ENCODE measurements around the gene PEX11G. TPM values are rescaled to one million over a fixed set of nuclear protein-coding genes. Genes with fewer than 3 reads are reported as not detected.

The PEX11G gene
- total RNA-seq, 1 experiment from 2014 or later, result 2.8 TPM

GRCh38 chr19:7522072-7522922, 33.5 kb upstream of the PEX11G start, which contains the start of gene MCOLN1:
Gene MCOLN1, plus strand, starts transcription at chr19:7522624. Its CDS starts 127 bp downstream, at chr19:7522751.
- Histone ChIP-seq H3K23me2 (ENCODE audit: insufficient read length, low read depth, low read length, poor library complexity, severe bottlenecking) (peaks cover 13% of the 10 kb centered on the region), H3K4me2 (ENCODE audit: insufficient read depth, insufficient read length, low read length) (peak within 1 kb of the TSS; percentile 79), H3K56ac (ENCODE audit: insufficient read length, low read depth, low read length) (no peak within 1 kb of the TSS), H3K27me3 (ENCODE audit: insufficient read depth, low read length) (no peaks in the 10 kb centered on the region), H2AK5ac (ENCODE audit: insufficient read length, low read length) (no peak within 1 kb of the TSS), H4K5ac (ENCODE audit: insufficient read length, low read depth, low read length) (no peak within 1 kb of the TSS), H3K9ac (ENCODE audit: extremely low read depth, insufficient read length, low read length) (peak within 1 kb of the TSS; percentile 48), H3K79me1 (ENCODE audit: insufficient read depth, low read depth, low read length, poor library complexity, severe bottlenecking) (no peaks in the 10 kb centered on the region), H3K14ac (ENCODE audit: insufficient read depth, low read length) (no peak within 1 kb of the TSS; the same call in 1 of the 2 replicates), H3T11ph (ENCODE audit: low read length) (no peak within 1 kb of the TSS), H2AFZ (ENCODE audit: low read length) (no peak within 1 kb of the TSS), H3K23ac (ENCODE audit: insufficient read length, low read depth, low read length) (no peak within 1 kb of the TSS), H3K9me3 (ENCODE audit: control insufficient read depth, low read depth, low read length) (no peaks in the 10 kb centered on the region), H2BK120ac (ENCODE audit: low read depth, low read length, poor library complexity, severe bottlenecking) (no peak within 1 kb of the TSS), H4K8ac (replicated peaks; ENCODE audit: insufficient read length, low read depth, low read length) (no peak within 1 kb of the TSS), H2BK20ac (ENCODE audit: low read depth, low read length, poor library complexity, severe bottlenecking) (no peak within 1 kb of the TSS), H2BK5ac (ENCODE audit: insufficient read length, low read length) (no peak within 1 kb of the TSS), H3K27ac (ENCODE audit: insufficient read length, low read depth, low read length) (no peak within 1 kb of the TSS), H2BK12ac (ENCODE audit: insufficient read length, low read depth, low read length) (no peak within 1 kb of the TSS), H3K79me2 (ENCODE audit: insufficient read depth, low read length) (no peaks in the 10 kb centered on the region), H2BK15ac (ENCODE audit: low read depth, low read length) (0 out of 2 replicates have a peak within 1 kb of the TSS, but pooled peaks have one; percentile 49), H3K18ac (ENCODE audit: insufficient read length, low read depth, low read length) (no peak within 1 kb of the TSS), H4K91ac (ENCODE audit: insufficient read length, low read depth, low read length) (no peak within 1 kb of the TSS), H3K4ac (ENCODE audit: low read depth, low read length) (no peak within 1 kb of the TSS), H3K4me1 (ENCODE audit: insufficient read depth, low read length) (no peaks in the 10 kb centered on the region; the same call in 1 of the 2 replicates), H4K20me1 (ENCODE audit: control insufficient read depth, insufficient read depth, insufficient read length) (no peaks in the 10 kb centered on the region)
- Mint-ChIP-seq H3K4me3 (peak within 1 kb of the TSS; percentile 58 to 85), H3K36me3 (ENCODE audit: insufficient read depth in 1 of 3, low read depth in 3 of 3) (peaks cover 3 to 30% (median 20%) of the 10 kb centered on the region in 3 experiments; a peak in 5 of 7 replicates), H3K4me1 (peaks cover 7 to 9% of the 10 kb centered on the region in 2 experiments), H3K27ac (peak within 1 kb of the TSS; percentile 7 to 45 (median 17); a peak in 5 of 7 replicates), H3K27me3 (ENCODE audit: low read depth) (no peaks in the 10 kb centered on the region; the same call in 1 of the 2 replicates), H3K9me3 (no peaks in the 10 kb centered on the region)
- DNase-seq, result peak; percentile 98
- WGBS (ENCODE audit: extremely low coverage, insufficient read length, low lambda C conversion rate), result no CpG with 5 or more reads among the region's 65 CpGs
- TF ChIP-seq CTCF (conservative IDR thresholded peaks at IDR 0.05), result no peak

Measured in H9 (cell line).